Measurements from ENCODE around the gene ABCA10. TPM values are rescaled to one million over a fixed set of nuclear protein-coding genes. Genes with fewer than 3 reads are reported as not detected.
A peak's percentile ranks its signal among the peaks of the same experiment; 100 is the strongest.

Gene ABCA10
- total and polyA plus RNA-seq, 2 of the 8 experiments (the other 6 are each of a cell fraction or from before 2014, with no cell fraction given): not detected

GRCh38 chr17:69246726-69247375 is 18.2 kb upstream of the ABCA10 start:
- 64% methylated on average over 4 of the region's 4 CpGs; no CpG with 5 or more reads in 1 of the 2 experiments for WGBS, 2 experiments (ENCODE audit: extremely low coverage in 1 of 2, insufficient coverage in 1 of 2, insufficient read length in 1 of 2, insufficient replicate concordance in 2 of 2, low coverage in 1 of 2, low lambda C conversion rate in 2 of 2, missing lambda C conversion rate in 1 of 2)
- no peak overlapping the region for H2AFZ ChIP-seq (ENCODE audit: low read length)
- POLR2A ChIA-PET (ENCODE audit: partially characterized antibody): no interaction called here
- no peaks in the 10 kb centered on the region for H3K27me3 ChIP-seq (replicated peaks in 1 of 4; ENCODE audit: control insufficient read depth in 3 of 4, extremely low read depth in 1 of 4, insufficient read depth in 3 of 4, low read length in 3 of 4)
- no peak overlapping the region for H2AK5ac ChIP-seq (ENCODE audit: low read depth, low read length)
- no peak overlapping the region for H3K4ac ChIP-seq (replicated peaks; ENCODE audit: insufficient read length, low read depth, low read length)
- H4K8ac ChIP-seq (ENCODE audit: extremely low read depth, insufficient read depth, low read length): no peak overlapping the region
- H3K18ac ChIP-seq (ENCODE audit: extremely low read depth, low read length): no peak overlapping the region
- no peak overlapping the region for H2BK120ac ChIP-seq (replicated peaks; ENCODE audit: low read depth, low read length)
- H3K4me2 ChIP-seq (ENCODE audit: insufficient read depth in 1 of 2, low read depth in 2 of 2, low read length in 2 of 2): no peak overlapping the region
- no peaks in the 10 kb centered on the region for H3K36me3 ChIP-seq (ENCODE audit: control insufficient read depth in 2 of 4, insufficient read depth in 4 of 4, low read length in 3 of 4)
- H3K4me1 ChIP-seq (replicated peaks in 1 of 4; ENCODE audit: control insufficient read depth in 3 of 4, insufficient read depth in 4 of 4, low read length in 3 of 4): no peaks in the 10 kb centered on the region
- no peak overlapping the region for H4K91ac ChIP-seq (replicated peaks; ENCODE audit: insufficient read length, low read length)
- no peak for DNase-seq (ENCODE audit: low read depth in 1 of 2, low spot score in 2 of 2)
- H4K20me1 ChIP-seq (replicated peaks in 1 of 2; ENCODE audit: control insufficient read depth in 1 of 2, insufficient read depth in 2 of 2, low read length in 2 of 2): no peaks in the 10 kb centered on the region
- no peak overlapping the region for H3K23ac ChIP-seq (ENCODE audit: insufficient read length)
- no peak overlapping the region for H2BK15ac ChIP-seq (ENCODE audit: low read length)
- peak; percentile 60 for FAIRE-seq
- H3K27ac ChIP-seq (ENCODE audit: low read depth, low read length): no peak overlapping the region
- H4K5ac ChIP-seq (ENCODE audit: insufficient read length, low read depth, low read length): no peak overlapping the region
- no peak overlapping the region for H3K14ac ChIP-seq (ENCODE audit: insufficient read length)
- no peak overlapping the region for H3K9ac ChIP-seq (replicated peaks in 1 of 4; ENCODE audit: extremely low read depth in 1 of 4, low read depth in 3 of 4, low read length in 3 of 4)
- no peaks in the 10 kb centered on the region for H3K79me2 ChIP-seq (ENCODE audit: control insufficient read depth in 1 of 2, insufficient read depth in 2 of 2, low read length in 2 of 2)
- no peak overlapping the region for H3K56ac ChIP-seq (replicated peaks; ENCODE audit: insufficient read length, low read depth, low read length)
- H3K23me2 ChIP-seq (ENCODE audit: low read depth, low read length): no peaks in the 10 kb centered on the region
- H3K79me1 ChIP-seq (ENCODE audit: low read depth, low read length): no peaks in the 10 kb centered on the region
- CTCF ChIA-PET (ENCODE audit: partially characterized antibody): interaction anchor here (0.5 to 4.5 kb wide), 14 partner anchors 8 to 1084 kb away, joined by 3 to 23 read pairs (median 4); no protein-coding TSS in a partner anchor
- H3K9me3 ChIP-seq (ENCODE audit: insufficient read depth in 2 of 2, low read depth in 1 of 2, low read length in 1 of 2): no peaks in the 10 kb centered on the region
- no peak overlapping the region for H2BK20ac ChIP-seq (ENCODE audit: low read length)
- H2BK5ac ChIP-seq (ENCODE audit: low read depth, low read length): no peak overlapping the region
- no peak overlapping the region for H2BK12ac ChIP-seq (ENCODE audit: low read depth, low read length)
- H3K4me3 ChIP-seq (ENCODE audit: extremely low read depth in 1 of 4, insufficient read depth in 2 of 4, low read depth in 3 of 4, low read length in 4 of 4): no peak overlapping the region
- TF ChIP-seq CBX8 (IDR thresholded peaks at IDR 0.05; ENCODE audit: borderline replicate concordance, low read depth, low read length) (no peak), SIN3A (conservative IDR thresholded peaks at IDR 0.05 in 1 of 2, IDR thresholded peaks at IDR 0.05 in 1 of 2; ENCODE audit: low read depth in 1 of 2, low read length in 2 of 2) (no peak), GTF2F1 (IDR thresholded peaks at IDR 0.05; ENCODE audit: borderline replicate concordance, low read depth, low read length) (no peak), MAFK (IDR thresholded peaks at IDR 0.05; ENCODE audit: low read depth, low read length) (no peak), RBBP5 (IDR thresholded peaks at IDR 0.05; ENCODE audit: borderline replicate concordance, low read depth, low read length) (no peak), RNF2 (IDR thresholded peaks at IDR 0.05; ENCODE audit: borderline replicate concordance, low read depth, low read length, missing control alignments, poor library complexity, severe bottlenecking) (no peak), SIX5 (IDR thresholded peaks at IDR 0.05; ENCODE audit: low read depth, low read length) (no peak), PHF8 (conservative IDR thresholded peaks at IDR 0.05; ENCODE audit: low read depth, low read length) (no peak), POLR2AphosphoS5 (IDR thresholded peaks at IDR 0.05; ENCODE audit: low read depth, low read length) (no peak), KDM5A (IDR thresholded peaks at IDR 0.05; ENCODE audit: low read length) (no peak), RAD21 (IDR thresholded peaks at IDR 0.05 in 1 of 2, conservative IDR thresholded peaks at IDR 0.05 in 1 of 2; ENCODE audit: low read depth in 2 of 2, low read length in 2 of 2) (peak; percentile 60 to 66)
